Measurements from ENCODE around the gene MFGE8.
A peak's percentile ranks its signal among the peaks of the same experiment; 100 is the strongest.

The MFGE8 gene

DNA sequence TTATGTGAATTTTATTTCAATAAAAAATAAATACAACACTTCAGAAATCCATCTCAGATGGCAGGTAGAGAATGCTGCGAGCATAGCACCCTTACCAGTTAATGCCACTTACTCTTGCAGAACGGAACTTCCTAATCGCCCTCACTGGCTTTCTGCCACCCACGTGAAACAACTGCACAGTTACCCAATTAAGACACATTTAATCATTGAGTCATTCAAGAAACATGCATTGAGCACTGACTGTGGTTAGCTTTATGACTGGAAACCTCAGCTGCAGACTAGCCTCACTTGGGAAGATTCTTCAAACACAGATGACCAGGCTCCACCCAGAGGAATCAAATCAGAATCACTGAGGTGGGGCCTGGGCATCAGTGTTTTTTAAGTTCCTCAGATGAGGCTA, 5.6 kb upstream of the MFGE8 start:
- DNase-seq: no peak

DNA sequence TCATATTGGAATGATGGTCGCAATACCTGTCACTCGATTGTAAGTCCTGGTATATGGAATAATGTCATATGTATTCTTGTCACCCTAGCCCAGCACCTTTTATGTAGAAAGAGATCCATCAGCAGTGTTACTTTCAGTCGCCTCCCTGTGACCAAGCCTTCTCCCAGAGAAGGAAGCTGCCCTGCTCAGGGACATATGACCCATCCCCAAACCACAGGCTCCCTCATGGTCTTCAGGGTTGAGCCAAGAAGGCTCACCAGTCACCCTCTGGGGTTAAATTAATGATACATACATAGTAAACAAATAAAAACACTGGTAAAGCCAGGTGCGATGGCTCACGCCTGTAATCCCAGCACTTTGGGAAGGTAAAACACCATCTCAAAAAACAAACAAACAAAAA, 4.6 kb upstream of the MFGE8 start:
- no peak for DNase-seq

DNA sequence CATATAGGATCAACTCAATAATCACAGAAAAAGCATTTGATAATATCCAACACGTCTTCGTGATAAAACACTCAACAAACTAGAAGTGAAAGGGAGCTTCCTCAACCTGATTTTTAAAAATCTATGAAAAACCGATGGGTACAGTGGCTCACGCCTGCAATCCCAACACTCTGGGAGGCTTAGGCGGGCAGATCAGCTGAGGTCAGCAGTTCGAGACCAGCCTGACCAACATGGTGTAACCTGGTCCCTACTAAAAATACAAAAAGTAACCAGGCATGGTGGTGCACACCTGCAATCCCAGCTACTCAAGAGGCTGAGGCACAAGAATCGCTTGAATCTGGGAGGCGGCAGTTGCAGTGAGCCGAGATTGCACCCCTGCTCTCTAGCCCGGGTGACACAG, 2.2 kb upstream of the MFGE8 start:
- no peak for DNase-seq

DNA sequence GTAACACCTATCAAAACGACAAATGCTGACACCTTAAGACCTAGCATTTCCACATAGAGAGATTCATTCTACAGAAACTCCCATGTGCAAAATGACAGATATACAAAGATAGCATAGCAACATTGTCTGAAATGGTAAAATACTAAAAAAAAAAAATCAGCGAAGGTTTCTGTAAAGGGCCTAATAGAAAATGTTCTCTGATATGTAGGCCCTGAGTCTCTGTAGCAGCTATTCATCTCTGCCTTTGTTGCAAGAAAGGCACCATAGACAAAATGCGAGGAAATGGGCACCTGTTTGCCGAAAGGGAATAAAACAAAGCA, 631 bp upstream of the MFGE8 start:
- no peak for DNase-seq

DNA sequence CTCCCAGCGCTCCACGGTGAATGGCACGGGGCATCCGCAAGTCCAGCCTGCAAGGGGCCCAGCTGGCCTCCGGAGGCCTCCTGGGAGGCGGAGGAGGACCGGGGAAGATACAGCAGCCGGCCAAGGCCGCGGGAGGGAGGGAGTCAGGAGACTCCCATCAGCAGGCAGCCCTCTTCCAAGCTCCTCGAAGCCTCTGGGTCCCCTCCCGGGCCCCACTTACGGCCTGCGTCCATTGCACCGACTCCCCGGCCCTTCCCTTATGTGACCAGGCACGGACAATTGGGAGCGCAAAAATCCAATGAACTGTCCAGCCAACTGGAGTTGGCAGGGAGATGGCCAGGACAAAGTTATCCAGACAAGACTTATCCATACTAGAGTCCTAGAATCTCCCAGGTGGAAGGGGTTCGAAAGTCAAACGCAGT, 668 bp downstream of the MFGE8 start:
- DNase-seq: no peak

DNA sequence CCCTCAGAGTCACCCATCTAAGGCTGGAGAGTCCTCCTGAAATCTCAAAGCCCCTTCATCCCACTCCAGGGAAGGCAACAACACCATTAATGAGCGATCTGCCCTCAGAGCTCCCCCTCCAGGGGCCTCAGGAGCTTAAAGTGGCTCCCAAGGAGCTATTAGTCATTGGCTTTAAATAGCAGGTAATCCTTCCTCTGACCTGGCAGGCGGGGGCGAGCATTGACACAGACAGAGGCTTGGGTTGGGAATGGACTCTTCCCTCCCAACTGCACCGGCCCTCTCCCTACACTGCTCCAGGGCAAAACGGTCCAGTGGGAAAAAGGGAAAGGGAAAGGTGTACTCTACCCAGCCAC, 1.4 kb downstream of the MFGE8 start:
- DNase-seq: no peak

DNA sequence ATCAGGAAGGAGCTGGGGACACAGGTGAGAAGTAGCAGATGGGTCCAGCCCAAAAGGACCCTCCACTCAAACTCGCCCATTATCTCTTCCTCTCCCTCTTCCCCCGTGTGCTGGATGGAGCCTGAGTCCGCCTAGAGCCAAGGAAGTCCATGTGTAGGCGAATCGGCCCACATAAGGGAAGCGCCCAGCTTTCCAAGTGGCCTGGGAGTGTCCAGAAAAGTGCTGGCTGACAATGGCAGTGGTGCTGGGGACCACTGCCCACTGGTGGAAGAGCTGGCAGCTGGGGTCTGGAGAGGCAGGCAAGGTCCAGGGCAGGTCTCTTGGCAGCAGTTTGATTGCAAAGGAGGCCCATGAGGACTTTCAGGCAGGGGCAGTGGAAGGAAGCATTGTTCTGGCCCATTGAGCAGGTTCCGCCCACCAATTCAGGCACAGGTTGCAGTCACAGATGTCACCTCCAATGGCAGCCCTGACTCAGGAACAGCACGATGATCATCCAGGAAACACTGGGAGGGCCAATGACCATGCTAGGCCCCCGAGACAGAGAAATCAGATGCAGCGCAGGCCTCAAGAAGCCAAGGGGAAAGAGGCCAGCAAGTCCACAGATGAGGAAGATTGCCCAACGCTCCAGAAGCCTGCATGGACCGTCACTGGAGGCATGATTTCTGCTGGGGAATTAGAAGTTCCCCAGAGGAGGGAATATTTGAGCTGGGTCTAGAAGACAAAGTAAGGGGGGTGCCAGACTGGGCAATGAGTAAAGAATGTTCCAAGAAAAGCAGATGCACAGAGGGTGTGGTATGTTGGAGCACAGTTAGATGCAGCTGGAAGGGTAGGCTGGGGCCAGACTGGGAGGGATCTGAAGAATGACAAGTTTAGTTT, 3.0 kb downstream of the MFGE8 start:
- no peak for DNase-seq

DNA sequence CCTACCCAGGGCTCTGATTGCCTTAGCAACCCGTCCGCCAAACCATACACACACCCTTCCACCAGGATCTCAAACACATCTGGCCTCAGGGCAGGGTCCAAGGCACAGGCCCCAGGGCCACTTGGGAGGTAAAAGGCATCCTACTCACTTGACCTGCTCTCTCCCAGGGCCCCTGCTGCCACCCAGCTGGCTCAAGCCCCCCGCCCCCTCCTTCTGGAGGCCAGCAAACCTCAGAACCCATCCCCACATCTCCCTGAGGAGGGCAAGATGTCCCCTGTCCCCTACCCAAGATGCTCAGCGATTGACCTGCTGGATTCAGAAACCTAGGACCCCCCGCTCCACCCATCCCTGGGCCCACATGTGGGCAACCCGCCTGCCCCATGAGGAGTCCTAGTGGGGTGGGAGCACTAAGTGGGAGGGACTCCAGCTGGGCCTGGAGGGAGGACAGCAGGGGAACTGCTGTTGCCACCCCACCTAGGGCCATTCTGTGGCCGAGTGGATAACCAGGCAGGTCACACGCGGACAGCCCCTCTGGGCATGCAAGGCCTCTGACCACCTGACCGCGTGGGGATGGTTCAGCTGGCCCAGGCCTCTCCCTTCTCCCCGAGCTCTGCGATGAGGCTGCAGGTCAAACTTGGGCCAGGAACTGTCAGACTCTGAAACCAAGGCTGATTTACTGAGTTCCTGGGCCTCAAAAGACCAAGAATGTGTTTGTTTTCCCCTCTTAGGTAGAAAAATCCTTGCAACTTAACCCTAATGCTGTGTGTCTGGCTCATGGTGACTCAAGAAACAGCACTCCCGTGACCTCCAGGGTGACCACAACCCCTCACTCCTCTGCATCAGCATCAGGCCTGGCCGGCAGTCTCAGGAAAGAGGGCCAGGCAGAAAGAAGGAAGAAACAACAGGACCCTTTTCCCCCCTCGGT, 4.2 kb downstream of the MFGE8 start:
- DNase-seq: no peak

DNA sequence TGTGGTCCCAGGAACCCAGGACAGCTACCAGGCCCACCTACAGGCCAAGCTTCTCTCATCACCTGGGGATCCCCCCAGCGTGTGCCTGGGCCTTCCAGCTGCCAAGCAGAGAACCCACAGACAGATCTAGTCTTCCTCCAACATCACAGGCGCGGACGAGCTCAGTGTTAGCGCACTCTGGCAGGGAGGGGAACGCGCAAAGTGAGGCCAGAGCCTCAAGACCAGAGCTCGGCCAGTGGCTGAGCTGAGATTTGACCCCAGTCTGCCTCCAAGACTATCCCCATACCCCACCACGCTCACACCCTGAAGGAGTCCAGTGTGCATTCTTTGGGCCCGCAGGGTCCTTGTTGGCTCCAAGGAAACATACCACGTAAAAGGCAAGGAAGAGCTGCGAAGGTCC, 5.1 kb downstream of the MFGE8 start:
- DNase-seq: no peak

DNA sequence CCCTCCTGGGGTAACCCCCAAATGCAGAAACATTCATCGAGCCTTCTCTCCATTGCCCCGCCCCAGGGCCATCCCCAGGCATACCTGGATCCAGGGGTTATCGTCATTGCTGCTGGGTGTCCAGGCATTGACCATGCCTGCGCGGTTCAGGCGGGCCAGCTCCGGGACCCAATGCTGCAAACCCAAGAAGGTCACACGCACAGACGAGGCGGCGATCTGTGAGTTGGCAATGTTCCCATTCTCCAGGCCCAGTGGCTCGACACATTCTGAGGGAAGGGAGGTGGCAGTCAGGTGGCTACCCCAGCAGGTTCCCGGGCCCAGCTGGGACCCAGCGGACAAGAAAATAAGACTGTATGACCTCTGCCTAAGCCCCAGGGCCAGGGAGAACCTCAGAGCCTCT, 6.1 kb downstream of the MFGE8 start:
- DNase-seq: no peak

DNA sequence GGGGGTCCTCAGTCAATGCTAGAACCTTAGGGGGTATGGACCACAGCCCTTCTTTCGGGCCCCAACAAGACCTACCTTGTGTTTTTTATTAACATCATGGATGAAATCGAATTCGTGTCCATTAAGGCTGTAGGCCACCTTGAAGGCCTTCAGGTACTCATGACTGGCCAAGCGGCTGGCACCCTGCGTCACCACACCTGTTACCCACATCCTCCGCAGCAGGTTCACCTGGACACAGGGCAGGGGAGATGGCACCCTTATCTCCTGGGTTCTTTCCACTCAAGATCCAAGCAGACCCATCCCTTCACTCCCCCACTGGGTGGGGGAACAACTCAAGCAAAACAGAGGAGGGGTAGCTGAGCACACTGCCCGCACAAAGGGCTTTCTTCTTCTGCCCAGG, 6.6 kb downstream of the MFGE8 start:
- DNase-seq: no peak

DNA sequence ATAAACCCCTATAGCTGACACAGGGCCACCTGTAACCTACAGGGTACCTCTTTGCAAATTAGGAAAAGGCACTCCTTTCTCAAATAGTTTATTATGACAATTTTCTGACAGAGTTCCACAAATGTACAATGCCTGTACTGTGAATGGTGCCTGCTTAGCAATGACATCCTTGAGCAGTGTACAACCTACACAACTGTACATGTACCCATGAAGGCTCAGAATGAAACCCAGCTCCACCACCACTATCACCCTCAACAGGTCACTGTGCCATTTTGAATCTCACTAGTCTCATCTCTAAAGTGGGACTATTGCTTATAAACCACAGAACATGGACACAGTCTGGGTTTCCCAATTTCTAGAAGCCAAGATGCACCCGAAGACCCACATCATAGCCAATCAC, 7.0 kb downstream of the MFGE8 start:
- no peak for DNase-seq

DNA sequence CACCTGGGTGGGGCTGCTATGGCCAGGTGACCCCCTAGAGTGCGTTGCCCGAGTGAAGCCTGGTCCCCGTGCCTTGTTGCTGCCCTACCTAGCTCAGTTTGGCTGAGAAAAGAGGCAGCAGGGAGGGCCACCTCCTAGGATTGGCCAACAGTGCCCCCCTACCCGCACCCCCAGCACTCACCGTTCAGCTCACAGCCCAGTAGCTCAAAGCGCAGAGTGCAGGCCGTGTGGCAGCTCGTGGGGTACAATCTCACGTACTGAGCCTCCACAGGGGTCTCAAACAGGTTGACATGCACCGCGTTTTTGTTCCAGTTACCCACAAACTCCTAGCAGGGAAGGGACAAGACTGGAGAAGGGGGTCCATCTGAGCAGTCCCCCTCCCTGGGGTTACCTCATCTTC, 7.6 kb downstream of the MFGE8 start:
- no peak for DNase-seq

DNA sequence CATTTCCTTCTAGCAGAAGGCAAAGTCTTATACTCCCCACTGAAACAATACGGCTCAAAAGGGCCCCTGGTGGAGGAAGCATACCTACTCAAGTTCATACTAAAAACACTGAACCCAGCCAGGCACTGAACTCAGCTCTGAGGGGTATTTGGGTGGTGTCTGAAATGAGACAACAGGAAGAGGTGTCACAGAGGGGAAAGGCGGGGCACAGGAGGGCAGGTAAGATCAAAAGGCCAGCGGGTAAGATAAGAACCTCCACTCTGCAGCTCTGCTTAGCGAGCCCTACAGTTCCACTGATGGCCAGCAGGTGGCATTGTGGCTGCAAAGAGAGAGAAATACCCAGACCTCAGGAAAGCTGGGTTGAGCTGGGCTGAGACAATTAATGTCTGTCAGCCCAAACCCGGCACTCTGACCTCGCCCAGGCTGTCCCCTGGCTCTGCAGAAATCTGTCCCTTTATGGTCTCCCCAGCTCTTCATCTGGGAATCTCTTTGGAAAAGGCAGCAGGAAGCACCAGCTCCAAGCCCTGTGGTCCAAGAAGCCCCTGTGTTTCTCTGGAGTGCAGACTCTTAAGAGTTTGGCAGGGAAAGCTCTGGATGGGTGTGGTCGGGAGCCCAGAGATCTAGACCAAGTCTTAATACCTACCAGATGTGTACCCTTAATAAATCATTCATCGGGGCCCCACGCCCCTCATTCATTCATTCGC, 8.4 kb downstream of the MFGE8 start:
- DNase-seq: peak; percentile 39 to 65

DNA sequence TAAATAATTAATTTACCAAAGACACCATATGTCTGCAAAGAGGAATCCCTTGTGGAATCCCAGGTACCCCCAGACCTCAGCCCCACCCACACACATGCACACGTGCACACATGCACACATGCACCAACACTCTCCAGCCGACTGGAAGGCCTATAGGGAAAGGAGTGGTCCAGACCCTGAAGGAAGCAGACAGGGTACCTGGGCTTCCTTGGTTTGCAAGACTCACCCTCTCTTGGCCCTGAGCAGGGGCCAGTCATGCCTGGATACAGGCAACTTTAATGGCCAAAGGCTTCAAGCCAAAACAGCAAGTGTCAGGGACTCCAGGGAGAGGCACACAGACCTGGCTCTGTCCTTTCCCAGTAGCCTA, 8.9 kb downstream of the MFGE8 start:
- DNase-seq: no peak

DNA sequence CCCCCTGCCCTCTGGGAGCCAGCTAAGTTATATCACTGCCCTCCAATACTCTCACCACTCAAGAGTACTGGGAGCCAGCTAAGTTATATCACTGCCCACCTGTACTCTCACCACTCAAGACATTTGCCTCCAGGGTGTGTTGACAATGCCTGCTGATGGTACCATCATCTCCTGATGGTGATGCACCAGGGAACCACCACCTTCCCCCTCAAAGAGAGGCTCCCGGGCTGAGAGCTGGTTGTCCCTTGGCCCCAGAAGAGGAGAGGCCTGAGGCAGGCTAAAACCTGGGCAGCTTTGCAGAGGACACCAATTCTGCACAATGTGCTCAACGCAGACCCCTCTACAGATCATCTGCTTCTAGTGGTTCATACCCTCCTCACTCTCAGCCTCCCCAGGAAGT, 10.3 kb downstream of the MFGE8 start:
- DNase-seq: no peak

DNA sequence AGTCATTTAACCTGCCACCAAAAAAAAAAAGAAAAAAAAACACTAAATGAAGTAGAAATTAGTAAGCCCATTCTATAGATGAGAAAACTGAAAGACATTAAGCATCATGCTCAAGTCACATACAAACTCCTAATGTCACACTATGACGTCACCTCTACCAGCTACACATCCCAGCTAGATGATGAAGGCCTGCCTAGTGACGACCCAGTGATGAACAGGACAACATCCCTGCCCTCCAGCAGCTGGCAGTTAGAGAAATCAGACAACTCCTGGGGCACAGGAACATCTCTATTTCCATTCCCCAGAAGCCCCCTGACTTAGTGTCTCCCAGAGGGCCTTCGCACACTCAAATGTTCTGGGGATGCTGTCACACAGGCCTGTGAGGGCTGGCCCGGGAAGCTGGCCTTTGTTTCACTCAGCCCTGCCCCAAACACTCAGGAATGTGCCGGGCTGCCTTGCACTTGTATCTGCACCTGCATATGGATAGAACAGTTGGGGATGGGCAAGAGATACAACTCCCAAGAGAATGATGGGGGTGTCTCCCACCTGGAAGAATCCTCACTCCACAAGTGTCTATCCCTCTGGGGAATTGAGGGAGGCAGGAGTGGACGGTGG, 10.9 kb downstream of the MFGE8 start:
- no peak for DNase-seq

DNA sequence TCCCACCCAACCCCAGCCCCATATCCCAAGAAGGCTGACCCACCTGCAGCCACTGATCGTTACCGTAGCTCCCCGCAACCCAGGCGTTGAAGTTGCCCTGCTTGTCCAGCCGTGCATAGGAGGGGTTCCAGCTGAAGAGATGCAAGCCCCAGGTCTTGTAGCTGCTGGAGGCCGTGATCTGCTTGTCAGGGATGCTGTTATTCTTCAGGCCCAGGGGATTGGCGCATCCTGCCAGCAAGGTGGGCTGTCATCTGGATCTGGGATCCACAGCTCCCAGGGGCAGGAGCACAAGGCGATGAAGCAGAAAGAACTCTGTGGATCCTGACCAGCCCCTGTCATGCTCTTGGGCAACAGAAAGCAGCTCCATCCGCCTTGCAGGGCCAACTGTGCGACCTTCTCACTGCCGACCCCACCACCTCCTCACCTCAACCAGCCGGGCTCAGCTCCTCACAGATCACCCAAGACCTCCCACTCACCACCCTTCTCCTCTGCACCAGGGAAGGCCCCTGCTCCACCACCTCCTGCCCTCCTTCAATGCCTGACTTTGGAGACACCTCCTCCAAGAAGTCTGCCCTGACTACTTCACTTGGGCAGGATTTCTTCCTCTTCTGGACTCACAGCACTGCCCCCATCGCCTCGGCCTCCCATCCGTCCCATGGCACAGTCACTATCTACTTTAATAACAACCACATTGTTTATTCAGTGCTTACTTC, 11.5 kb downstream of the MFGE8 start:
- DNase-seq: no peak

DNA sequence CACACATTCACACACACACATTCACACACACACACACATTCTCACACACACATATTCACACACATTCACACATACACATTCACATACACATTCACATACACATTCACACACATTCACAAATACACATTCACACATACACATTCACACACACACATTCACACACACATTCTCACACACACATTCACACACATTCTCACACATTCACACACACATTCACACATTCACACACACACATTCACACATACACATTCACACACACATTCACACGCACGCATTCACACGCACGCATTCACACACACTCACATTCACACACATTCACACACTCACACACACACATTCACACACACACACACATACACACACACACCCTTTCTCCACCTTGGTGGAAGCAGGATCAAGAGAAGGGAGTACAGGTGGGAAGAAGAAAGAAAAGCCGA, 12.2 kb downstream of the MFGE8 start:
- no peak for DNase-seq

DNA sequence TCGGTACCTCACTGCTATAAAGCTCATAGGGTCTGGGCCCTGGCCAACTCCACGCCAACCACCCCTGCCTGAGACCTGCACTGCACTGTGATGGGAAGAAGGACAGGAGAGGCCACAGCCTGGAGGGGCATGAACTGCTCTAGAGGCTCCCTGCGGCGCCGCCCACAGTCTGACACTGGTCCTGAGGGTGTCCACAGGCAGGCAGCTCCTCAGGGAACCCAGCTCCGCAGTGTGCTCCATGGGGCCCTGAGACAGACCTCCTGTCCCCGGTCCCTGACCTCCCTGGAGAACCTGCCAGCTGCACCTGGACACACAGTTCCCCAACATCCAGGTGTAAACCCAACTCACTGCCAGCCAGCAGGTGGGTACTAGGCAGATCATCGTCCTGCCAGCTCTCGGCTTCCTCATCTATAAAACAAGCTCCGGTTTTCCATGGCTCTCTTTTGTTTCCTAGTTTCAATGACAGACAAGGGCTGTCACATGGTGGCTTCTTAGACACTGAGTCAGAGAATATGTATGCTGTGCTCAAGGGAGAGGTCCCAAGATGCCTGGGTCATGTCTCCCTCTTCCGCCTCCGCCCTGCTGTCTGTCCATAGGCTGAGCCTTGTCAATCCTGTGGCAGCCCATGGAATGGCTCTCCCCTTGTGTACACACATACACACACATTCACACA, 12.7 kb downstream of the MFGE8 start:
- DNase-seq: no peak

DNA sequence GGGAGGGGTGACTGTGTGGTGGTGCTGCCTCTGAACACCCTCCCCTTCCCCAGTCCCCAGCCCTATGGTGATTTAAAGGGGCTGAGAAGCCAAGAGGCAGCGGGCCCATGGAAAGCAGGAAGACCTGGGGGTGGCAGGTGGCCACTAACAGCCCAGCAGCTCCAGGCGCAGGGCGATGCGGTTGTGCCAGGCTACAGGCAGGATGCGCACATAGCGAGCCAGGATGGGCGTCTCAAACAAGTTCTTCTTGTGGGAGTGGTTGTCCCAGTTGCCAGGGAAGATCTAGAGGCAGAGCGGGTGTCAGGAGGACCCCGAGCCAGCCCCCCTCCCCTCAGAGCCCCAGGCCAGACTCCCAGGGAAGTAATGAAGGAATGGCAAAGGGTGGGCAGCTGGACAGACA, 13.9 kb downstream of the MFGE8 start:
- no peak for DNase-seq

DNA sequence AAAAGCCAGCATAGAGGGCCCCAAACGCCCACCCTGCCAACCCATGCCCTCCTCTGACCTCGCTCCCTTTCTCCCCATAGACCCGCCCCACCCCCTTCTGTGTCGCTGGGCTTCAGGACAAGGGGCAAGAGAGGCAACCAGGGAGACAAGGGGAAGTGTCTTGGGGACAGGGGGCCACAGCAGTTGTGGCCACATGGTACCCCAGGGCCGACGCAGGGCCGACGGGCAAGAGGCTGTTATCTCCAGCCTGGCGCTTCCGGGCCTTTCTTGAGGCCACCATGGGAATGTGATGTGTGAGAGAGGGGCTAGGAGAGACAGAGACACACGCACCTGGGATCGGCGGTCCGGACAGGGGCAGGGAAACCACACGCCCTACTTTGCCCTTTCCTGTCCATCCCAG, 14.4 kb downstream of the MFGE8 start:
- no peak for DNase-seq

Data from SHP77 (cell line).